WTC11 (cell line): Measurements from ENCODE around the gene POFUT2.

Experiments used
- CDX4 ChIP-seq: fragments of 250-450 bp; sonication (Bioruptor Pico); IDR thresholded peaks from 2 replicates; pipeline ENCODE4 v1.9.0; 2021; ENCODE audit warnings: moderate library complexity, mild to moderate bottlenecking, inconsistent platforms, borderline replicate concordance
- CTCF ChIP-seq: fragments of 200-600 bp; IDR thresholded peaks from 2 replicates; pipeline ENCODE4 v1.8.0; 2022; ENCODE audit warnings: antibody characterized with exemption
- IRF2 ChIP-seq: sonication (generic); formaldehyde crosslinking; IDR thresholded peaks from 2 replicates; pipeline ENCODE4 v1.8.0; 2022; ENCODE audit warnings: low read depth, missing genetic modification reagents, borderline replicate concordance
- JAZF1 ChIP-seq: fragments of 250-450 bp; sonication (Bioruptor Pico); IDR thresholded peaks from 2 replicates; pipeline ENCODE4 v1.9.0; 2021; ENCODE audit warnings: moderate library complexity, mild to moderate bottlenecking, inconsistent platforms
- MAX ChIP-seq: sonication (generic); formaldehyde crosslinking; IDR thresholded peaks from 2 replicates; pipeline ENCODE4 v1.8.0; 2022; ENCODE audit warnings: mild to moderate bottlenecking, missing genetic modification reagents
- MXD4 ChIP-seq: fragments of 250-450 bp; sonication (Bioruptor Pico); IDR thresholded peaks from 2 replicates; pipeline ENCODE4 v1.8.0; 2021; ENCODE audit warnings: mild to moderate bottlenecking, moderate library complexity, borderline replicate concordance
- ZBTB43 ChIP-seq: sonication (generic); formaldehyde crosslinking; IDR thresholded peaks from 2 replicates; pipeline ENCODE4 v1.8.1; 2023; ENCODE audit warnings: mild to moderate bottlenecking, missing genetic modification reagents
- ZNF281 ChIP-seq: sonication (generic); formaldehyde crosslinking; IDR thresholded peaks from 2 replicates; pipeline ENCODE4 v1.8.0; 2023; ENCODE audit warnings: mild to moderate bottlenecking, missing genetic modification reagents

GRCh38 chr21:45264146-45264911 is 23.4 kb downstream of the POFUT2 start:
- TF ChIP-seq CTCF: no peak
- TF ChIP-seq IRF2: no peak
- TF ChIP-seq MXD4 (CRISPR knock-in tag): no peak
- no peak for TF ChIP-seq ZBTB43 (CRISPR knock-in tag)
- TF ChIP-seq MAX: no peak
- no peak for TF ChIP-seq ZNF281
- TF ChIP-seq JAZF1: no peak
- TF ChIP-seq CDX4 (CRISPR knock-in tag): no peak
